ENCODE results near the gene DCST1. TPM values are rescaled to one million over a fixed set of nuclear protein-coding genes. Genes with fewer than 3 reads are reported as not detected.

The DCST1 gene
- total and polyA plus RNA-seq, 4 donors, result not detected

GRCh38 chr1:155062151-155062686, 28.6 kb downstream of the DCST1 start:
- Histone ChIP-seq H3K4me3 (ENCODE audit: low read depth in 1 of 3, low read length in 3 of 3) (no peak overlapping the region), H3K9me3 (ENCODE audit: control insufficient read depth in 4 of 4, low read length in 3 of 4) (no peaks in the 10 kb centered on the region), H3K4me1 (ENCODE audit: control insufficient read depth in 4 of 4, insufficient read depth in 4 of 4, low read length in 3 of 4) (peaks cover 7 to 36% (median 30%) of the 10 kb centered on the region in 4 donors), H3K9ac (ENCODE audit: low read depth in 1 of 2, low read length in 2 of 2) (no peak overlapping the region), H3K36me3 (ENCODE audit: control insufficient read depth in 4 of 4, insufficient read depth in 3 of 4, low read depth in 1 of 4, low read length in 3 of 4) (peaks cover 0 to 11% (median 8%) of the 10 kb centered on the region in 4 donors), H3K27ac (ENCODE audit: low read depth in 1 of 2, low read length in 2 of 2) (no peak overlapping the region), H3K27me3 (ENCODE audit: control insufficient read depth in 4 of 4, insufficient read depth in 4 of 4, low read length in 3 of 4) (no peaks in the 10 kb centered on the region)
- no peak for DNase-seq (ENCODE audit: low spot score)
- WGBS, result 40% methylated on average over 29 of the region's 29 CpGs
- TF ChIP-seq ATF3 (IDR thresholded peaks at IDR 0.05) (no peak), JUND (IDR thresholded peaks at IDR 0.05) (no peak), NR2F2 (IDR thresholded peaks at IDR 0.05) (no peak), EGR1 (IDR thresholded peaks at IDR 0.05; ENCODE audit: low read depth in 2 of 2) (no peak), CTCF (IDR thresholded peaks at IDR 0.05; ENCODE audit: low read depth, low read length, missing input control) (no peak), ZBTB33 (IDR thresholded peaks at IDR 0.05) (no peak), RXRA (IDR thresholded peaks at IDR 0.05) (no peak), HNF4G (IDR thresholded peaks at IDR 0.05) (no peak)

GRCh38 chr1:155062702-155063411, 29.2 kb downstream of the DCST1 start:
- no peak for TF ChIP-seq RXRA (IDR thresholded peaks at IDR 0.05)
- TF ChIP-seq CTCF (IDR thresholded peaks at IDR 0.05; ENCODE audit: low read depth, low read length, missing input control), result peak; percentile 53
- no peak for TF ChIP-seq YY1 (IDR thresholded peaks at IDR 0.05)
- TF ChIP-seq GABPA (IDR thresholded peaks at IDR 0.05 in 1 of 2, conservative IDR thresholded peaks at IDR 0.05 in 1 of 2), result no peak
- no peak for TF ChIP-seq TAF1 (conservative IDR thresholded peaks at IDR 0.05)
- TF ChIP-seq HNF4G (IDR thresholded peaks at IDR 0.05), result no peak
- TF ChIP-seq RAD21 (IDR thresholded peaks at IDR 0.05), result peak; percentile 60 to 75
- TF ChIP-seq EGR1 (IDR thresholded peaks at IDR 0.05; ENCODE audit: low read depth in 2 of 2), result no peak
- peak overlapping the region in 2 of 3 donors; percentile 33 to 86 for H3K4me3 ChIP-seq (ENCODE audit: low read depth in 1 of 3, low read length in 3 of 3)
- DNase-seq (ENCODE audit: low spot score), result peak; percentile 77
- H3K27me3 ChIP-seq (ENCODE audit: control insufficient read depth in 4 of 4, insufficient read depth in 4 of 4, low read length in 3 of 4), result no peaks in the 10 kb centered on the region
- H3K9ac ChIP-seq (ENCODE audit: low read depth in 1 of 2, low read length in 2 of 2), result peak overlapping the region in 1 of 2 donors; percentile 58
- peaks cover 7 to 36% (median 30%) of the 10 kb centered on the region in 4 donors for H3K4me1 ChIP-seq (ENCODE audit: control insufficient read depth in 4 of 4, insufficient read depth in 4 of 4, low read length in 3 of 4)
- WGBS, result 10% methylated on average over 46 of the region's 46 CpGs
- no peaks in the 10 kb centered on the region for H3K9me3 ChIP-seq (ENCODE audit: control insufficient read depth in 4 of 4, low read length in 3 of 4)
- peaks cover 0 to 7% (median 6%) of the 10 kb centered on the region in 4 donors for H3K36me3 ChIP-seq (ENCODE audit: control insufficient read depth in 4 of 4, insufficient read depth in 3 of 4, low read depth in 1 of 4, low read length in 3 of 4)
- H3K27ac ChIP-seq (ENCODE audit: low read depth in 1 of 2, low read length in 2 of 2), result no peak overlapping the region

Data from liver (tissue), 9 donors.